TTC549 (cell line): ENCODE measurements around the gene CTSD.
"Not testable (repeated sequence)": the region's sequence is repeated elsewhere in the genome, so short reads cannot be mapped to it uniquely, and the experiment has no call there.

Experiments
- FAIRE-seq: peaks from 2 replicates; lab custom pipeline; 2012; peaks lifted over from hg19 to GRCh38; lab: Jason Lieb, UNC

Gene CTSD

GRCh38 chr11:1770061-1770460 is 6.3 kb upstream of the CTSD start:
- FAIRE-seq, result no peak

- FAIRE-seq, result not testable (repeated sequence)
Measured at GRCh38 chr11:1769304-1769936, 5.7 kb upstream of the CTSD start.

GRCh38 chr11:1768141-1768469 is 4.4 kb upstream of the CTSD start:
- FAIRE-seq, result no peak

- FAIRE-seq, result no peak
Measured at GRCh38 chr11:1767399-1768140, 3.8 kb upstream of the CTSD start.

DNA sequence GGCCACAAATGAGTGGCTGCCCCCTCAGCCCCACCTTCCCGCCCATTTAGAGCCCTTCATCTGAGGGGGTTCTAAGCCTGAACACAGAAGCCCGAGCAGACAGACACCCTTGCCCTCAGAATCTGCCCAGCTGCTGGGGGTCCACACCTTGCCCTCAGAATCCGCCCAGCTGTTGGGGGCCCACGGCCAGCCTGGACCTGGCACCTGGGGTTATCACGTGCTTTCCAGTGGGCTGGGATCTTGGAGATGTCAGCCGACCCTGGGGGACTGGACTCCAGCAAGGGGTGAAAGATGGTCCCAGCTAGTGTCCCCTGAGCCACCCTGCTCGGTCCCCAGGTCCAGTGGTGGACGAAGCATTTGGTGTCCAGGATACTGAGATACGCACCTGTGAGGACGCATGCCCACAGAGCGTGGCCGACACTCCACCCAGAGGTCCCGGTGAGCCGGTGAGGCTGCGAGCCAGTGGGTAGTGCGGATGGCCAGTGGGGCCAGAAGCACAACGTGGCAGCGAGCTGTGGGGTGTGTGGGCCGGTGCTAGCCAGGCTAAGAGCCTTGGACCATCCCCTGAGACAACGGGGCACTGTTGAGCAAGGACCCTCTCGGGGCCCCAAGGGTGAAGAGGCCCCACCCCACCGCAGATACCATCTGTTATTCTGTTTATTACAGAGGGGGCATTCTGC is 3.1 kb upstream of the CTSD start:
- FAIRE-seq, result no peak

DNA sequence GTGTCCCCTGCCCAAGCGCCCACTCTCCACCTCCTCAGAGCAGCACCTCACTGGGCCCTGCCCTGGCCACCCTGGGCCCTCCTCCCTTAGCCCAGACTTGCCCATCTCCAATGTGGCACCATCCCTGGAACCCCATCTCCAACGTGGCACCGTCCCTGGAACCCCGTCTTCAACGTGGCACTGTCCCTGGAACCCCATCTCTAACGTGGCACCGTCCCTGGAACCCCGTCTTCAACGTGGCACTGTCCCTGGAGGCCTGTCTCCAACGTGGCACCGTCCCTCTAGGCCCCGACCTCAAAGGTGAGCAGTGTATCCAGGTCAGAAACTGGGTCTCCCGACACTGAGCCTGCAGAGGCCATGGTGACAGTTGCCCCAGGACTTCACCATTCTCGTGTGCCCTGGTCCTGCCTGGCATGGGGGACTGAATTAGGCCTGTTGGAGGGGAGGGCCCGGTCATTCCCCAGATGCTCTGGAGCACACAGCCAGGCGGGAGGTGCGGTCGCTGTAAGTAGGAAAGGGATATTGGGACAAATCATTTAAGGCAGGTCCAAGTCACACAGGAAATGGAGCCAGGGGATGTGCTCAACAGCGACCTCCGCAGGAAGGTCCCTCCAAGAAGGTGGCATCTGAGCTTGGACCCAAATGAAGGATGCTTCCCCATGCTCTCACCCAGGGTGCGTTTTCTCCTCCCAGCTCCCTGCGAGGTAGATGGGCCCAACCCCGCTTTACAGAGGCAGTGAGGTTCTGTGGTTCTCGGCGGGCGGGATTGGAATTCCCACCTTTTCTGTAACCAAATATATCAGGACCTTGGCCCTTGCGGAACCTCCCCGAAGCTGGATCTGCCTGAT is 2.4 kb upstream of the CTSD start:
- FAIRE-seq, result no peak

DNA sequence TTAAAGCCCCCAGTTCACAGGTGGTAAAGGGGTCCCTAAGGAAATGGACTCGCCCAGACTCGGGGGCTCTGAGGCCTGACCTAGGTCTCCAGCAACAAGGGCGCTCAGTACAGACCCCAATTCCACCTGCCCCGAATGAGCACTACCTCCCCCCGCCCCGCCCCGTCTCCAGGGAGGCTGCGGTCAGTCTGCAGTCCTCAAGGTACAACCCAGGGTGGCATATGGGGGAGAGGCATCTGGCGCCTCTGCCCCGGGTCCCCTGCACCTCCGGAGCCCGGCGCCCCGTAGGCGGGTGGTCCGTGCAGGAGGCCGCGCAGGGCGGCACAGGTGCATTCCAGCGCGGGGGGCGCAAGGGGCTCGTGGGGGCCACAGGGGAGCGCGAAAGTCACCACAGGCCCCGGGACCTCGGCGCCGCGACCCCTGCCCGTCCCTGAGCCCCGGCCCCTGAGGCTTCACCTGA is 361 bp downstream of the CTSD start:
- no peak for FAIRE-seq

- no peak for FAIRE-seq
Measured at GRCh38 chr11:1762537-1763302, 1.0 kb downstream of the CTSD start.

DNA sequence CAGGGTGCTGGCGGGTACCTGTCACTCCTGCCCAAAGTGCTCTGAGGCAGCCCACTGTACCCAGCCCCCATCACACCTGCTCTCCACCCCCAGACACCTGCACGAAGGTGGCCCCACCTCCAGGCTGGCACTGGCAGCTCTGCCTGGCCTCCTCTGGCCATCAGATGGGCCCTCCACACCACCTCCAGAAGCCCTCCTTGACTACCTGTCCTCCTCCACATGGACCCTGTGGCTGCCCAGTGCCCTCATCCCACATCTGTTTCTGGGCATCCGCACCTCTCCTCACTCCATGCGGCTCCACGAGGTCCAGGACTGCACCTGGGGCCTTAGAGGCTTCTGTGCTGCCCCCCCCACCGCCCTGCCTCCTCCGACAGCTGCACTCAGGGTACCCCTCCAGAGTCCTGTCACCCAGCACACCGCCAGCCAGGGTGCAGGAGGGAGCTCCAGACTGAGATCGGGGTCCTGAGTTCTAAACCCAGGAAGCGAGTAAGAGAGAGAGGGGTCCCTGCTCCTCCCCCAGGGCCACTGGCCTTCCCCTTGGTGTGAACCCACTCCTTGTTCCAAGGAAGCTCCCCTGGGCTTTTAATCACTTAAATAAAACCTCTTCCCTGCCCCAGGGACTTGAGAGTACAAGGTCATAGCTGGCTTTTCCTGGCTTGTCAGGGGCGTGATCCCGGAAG is 1.7 kb downstream of the CTSD start:
- no peak for FAIRE-seq

DNA sequence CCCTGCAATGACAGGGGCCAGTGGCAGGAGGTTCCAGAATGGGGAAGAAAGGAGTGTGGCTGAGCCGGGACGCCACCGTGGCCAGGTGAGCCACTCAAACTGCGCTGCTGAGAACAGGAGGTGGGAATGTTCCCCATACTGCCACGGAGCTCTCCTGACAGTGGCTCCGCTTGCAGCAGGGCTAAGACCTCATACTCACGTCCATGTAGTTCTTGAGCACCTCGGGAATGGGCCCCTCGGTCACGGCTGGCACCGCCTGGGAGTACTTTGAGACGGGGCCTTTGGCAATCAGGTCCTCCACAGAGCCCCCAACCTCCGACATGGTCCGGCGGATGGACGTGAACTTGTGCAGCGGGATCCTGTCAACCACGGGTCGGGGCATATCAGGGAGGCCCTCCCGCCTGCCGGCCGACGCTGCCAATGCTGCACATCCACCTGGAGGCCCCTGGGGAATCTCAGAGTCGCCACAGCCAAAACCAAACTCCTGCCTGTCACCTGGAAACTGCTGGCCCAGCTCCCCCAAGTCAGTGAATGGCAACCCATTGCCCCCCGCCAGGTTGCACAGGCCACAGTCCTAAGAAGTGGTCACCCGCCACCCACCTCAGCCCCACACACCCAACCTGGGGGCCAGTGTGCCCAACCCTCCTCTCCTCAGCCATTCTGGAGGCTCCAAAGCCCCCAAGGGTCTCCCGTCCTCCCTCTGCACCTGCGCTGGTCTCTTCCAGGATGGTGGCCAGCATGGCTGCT is 2.4 kb downstream of the CTSD start:
- no peak for FAIRE-seq

GRCh38 chr11:1760351-1761109 is 3.2 kb downstream of the CTSD start:
- no peak for FAIRE-seq

DNA sequence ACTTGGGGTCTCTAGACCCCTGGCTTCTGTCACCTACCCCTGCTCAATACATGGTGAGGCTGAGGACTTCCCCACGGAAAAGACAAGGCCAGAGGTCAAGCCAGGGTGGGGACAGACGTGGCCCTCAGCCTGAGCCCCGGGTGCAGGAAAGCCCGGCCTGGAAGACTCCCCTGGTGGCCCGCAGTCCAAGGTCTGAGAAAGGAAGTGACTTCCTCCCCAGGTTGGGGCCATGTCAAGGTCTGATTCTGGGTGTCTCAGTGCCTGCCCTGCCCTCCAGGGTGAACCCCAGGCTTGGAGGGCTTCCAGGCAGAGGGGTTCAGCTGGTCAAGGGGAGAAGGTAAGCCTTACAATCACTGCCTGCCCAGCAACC is 3.9 kb downstream of the CTSD start:
- no peak for FAIRE-seq

- no peak for FAIRE-seq
Measured at GRCh38 chr11:1759151-1759850, 4.4 kb downstream of the CTSD start.

DNA sequence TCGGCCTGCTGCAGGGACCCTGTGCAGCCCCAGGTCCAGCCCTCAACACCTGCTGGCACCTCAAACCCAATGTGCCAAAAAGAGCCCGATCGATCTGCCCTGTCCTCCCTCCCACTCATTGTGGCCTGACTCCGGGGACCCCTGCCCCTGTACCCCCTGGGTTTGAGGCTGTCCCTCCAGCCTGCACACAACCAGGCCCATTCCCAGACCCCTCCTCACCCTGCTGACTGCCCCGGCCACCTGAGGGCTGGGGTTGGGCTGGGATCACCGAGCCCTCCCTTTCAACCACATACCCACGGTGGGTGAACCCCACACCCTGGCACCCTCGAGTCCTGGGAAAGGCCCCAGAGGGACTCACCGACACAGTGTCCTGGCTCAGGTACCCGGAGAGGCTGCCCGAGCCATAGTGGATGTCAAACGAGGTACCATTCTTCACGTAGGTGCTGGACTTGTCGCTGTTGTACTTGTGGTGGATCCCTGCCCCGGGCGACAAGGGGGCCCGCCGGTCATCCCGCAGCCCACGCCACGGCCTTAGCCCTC is 5.0 kb downstream of the CTSD start:
- FAIRE-seq, result no peak

DNA sequence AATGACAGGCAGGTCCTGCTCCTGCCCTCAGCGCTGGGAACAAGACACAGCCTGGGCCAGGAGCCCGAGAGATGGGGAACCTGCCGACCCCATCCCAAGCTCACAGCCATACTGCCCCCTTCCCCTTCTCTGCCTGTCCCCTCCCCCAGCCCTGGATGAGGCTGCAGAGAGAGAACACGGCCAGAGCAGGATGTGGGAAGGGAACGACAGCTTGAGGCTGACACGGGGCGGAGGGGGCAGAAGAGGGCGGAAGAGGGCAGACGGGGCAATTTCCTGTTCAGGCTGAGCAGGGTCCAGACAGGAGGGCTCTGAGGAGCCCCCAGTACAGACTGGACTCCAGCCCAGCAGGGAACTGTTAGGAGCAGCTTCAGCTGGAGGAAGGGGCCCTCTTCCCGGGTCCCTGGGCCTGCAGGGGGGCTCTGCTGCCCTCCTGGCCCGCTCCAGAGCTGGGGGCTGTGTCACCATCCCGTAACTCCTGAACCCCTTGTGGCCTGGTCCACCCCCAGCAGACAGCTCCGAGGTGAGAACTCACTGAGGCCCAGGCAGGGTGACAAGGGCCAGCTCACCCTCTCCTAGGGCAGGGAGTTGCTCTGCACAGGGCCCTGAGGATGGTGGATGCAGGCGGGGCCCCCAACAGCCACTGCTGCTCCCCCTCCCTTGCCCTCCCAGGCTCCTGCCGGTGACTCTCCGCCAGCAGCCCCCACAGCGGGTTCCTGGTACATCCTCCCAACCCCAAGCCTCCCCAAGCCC is 5.7 kb downstream of the CTSD start:
- FAIRE-seq, result no peak

DNA sequence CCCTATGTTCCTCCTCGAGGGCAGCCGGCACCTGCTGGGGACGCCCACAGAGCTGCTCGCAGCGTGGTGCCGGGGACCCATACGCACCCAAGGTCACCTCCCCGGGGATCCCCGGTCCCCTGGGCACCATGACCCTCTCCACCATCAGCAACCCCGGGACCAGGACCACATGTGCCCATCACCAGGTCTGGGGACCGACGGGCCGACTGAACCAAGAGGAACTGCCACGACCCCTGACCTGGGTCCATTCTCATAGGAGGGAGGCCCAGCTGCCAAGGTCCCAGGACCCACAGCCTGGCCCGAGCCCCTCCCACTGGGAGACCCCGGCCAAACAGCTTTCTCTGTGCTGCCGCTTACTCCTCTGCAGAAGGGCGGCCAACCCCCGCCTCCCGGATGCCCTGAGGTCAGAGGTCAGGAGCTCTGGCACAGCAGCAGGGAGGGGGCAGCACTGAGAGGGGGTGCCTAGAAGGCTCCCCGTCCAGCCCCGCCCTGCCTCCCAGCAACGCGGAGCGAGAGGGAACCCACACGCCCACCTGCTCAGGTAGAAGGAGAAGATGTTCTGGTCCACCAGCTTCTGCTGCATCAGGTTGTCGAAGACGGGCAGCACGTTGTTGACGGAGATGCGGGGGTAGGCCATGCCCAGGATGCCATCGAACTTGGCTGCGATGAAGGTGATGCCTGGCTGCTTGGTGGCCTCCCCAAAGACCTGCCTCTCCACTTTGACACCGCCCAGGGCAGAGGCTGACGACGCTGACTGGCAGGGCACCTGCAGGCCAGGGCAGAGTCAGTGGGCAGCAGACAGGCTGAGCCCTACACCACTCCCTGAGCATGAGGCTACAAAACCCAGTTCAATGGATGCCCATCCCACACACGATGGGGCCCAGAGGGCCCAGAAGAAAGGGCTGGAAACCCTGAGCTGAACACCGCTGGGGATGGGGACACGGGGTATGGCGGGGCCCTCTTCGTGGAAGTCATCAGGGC is 6.6 kb downstream of the CTSD start:
- FAIRE-seq, result no peak
